NCI-H2171 (cell line): Measurements from ENCODE around the gene MPHOSPH9.

Source experiments
- DNase-seq: peaks from one replicate; lab custom pipeline; 2025; lab: John Stamatoyannopoulos, UW

The MPHOSPH9 gene

DNA sequence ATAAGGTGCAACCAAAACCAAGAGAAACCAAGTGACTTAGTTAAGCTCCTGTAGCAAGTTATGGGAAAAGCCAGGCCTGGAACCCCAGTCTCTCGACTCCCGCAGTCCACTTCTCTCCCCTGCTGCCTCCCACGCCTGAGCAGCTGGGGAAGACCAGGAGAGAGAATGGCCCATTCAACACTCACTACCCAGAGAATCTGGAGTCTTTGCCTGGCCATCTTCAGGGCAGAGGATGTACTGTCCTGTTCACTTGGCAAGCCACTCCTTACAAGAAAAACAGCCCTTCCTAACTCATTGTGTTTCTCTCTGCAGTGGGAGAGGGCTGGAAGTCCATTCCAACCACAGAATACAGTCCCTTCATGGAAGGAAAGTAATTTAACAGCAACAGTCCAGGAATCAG is 83.9 kb downstream of the MPHOSPH9 start:
- no peak for DNase-seq

DNA sequence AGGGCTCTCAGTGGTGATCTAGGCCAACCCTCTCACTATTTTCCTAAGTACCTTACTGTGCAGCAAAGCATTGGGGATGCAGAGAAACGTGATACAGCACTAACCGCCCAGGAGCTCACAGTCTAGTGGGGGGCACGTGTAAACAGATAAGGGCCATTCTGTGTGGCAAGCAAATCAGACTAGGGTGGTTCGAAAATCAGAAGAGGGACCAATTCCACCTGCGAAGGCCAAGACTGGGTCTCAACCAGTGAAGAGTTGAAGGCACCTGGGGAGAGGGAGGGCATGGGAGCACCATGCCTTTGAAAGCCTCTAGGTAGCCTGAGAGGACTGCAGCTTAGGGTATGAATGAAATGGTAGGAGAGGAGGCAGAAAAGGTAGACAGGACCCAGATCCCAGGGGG is 84.3 kb downstream of the MPHOSPH9 start:
- DNase-seq: no peak

DNA sequence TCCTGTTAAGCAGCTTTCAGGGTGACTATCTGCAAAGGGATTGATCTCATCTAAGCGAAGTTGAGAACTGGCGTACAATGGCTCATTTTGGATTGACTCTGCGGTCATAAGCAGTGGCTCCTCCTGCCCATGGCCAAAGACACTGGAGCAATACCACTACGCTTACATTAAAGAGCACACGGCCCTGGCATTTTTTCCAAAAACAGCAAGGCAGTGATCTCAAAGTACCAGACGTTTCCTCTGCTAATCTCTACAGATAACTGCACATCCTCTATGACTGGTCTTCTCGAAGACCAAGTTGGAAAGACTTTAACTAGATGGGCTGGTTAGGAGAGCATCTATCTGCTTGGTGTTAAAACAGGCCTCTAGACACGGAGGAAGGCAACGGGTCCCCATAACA is 84.7 kb downstream of the MPHOSPH9 start:
- DNase-seq: no peak

DNA sequence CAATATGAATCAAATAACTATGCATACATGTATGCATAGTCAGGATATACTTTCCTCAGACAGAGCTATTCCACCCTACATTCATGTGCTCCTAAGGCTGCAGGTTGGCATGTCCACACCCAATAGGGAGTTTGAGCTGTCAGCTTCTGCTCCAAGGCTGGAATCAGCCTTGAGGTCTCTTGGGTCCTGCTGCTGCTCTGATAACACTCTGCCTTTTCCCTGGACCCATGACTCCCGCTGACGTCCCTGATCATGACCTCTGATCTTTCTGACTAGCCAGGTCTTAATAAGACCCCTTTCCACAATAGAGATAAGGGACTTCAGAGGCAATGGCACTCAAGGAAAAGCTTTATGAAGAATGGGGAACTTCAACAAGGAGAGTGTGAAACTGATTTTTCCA is 87.7 kb downstream of the MPHOSPH9 start:
- no peak for DNase-seq

DNA sequence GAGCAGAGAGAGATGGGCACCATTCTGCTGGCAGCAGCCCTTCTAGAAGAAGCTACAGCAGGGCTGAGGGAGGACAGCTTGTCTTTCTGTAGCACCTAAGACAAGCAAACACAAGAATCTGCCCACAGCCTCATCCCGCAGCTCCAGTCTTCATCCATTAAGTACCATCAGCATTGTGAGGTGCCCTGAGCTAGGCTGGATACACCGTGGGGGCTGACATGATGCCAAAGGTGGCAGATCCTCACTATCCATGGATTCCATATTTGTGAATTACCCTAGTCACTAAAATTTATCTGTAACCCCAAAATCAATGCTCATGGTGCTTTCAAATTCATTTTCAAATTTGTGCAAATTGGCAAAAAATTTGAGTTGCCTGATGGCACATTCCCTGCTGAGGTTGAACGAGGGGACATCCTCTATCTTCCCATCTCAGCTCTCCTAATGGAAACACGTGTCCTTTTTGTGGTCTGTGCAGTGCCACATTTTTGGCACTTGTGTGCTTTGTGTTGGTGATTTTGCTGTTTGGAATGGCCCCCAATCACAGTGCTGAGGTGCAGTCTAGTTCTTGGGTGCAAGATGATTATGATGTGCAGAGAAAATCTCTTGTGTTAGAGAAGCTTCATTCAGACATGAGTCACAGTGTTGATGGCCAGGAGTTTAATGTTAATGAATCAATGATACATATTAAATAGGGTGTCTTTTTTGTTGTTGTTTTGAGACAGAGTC is 89.0 kb downstream of the MPHOSPH9 start:
- DNase-seq: no peak

DNA sequence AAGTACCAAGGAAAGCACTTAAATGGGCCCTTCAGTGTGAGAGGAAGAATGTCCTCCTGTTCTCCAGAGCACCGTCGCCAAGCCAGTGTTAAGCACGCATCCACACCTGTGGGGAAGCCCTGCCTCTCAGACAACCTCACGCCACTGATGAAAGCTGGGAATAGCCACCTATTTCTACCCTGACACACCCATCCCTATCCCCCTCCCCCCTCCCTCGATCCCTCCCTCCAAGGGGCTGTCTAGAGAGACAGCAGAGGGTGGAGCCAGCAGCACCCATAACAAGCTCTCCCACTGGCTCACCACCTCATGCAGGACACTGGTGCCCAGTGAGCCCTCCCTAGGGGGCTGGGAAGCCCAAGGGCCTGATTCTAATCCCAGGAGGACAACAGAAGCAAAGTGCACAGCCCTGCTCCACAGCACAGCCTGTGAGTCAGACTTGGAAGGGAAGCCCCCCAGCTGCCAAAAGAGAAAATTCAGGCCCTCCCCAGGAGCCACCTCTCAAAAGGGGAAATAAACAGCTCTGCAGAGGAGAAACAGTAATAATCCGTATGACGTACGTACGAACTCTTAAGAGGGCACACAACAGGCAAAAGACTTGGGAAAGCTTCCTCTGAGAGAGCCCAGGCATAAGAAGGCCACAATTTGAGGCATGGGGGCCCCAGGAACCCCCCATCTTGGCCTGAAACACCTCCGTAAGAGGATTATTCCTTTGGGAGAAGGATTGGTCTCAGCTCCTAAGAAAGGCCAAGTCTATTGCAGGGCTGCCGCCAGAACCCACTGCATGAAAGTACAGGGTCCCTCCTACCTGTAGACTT is 89.8 kb downstream of the MPHOSPH9 start:
- no peak for DNase-seq

DNA sequence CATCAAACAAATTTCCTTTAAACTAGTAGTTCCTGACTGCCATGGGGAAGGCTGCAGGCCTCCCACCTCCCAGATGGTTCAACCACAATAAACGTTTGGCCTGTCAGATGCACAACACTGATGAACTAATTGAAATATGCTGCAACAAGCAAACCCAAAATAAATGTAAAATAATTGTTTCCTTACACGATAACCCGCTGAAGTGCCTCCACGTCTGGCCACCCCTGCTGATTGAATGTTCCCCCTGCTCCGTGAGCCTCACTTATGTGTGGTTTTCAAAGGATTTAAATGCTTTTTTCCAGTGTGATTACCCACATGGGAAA is 90.5 kb downstream of the MPHOSPH9 start:
- no peak for DNase-seq

DNA sequence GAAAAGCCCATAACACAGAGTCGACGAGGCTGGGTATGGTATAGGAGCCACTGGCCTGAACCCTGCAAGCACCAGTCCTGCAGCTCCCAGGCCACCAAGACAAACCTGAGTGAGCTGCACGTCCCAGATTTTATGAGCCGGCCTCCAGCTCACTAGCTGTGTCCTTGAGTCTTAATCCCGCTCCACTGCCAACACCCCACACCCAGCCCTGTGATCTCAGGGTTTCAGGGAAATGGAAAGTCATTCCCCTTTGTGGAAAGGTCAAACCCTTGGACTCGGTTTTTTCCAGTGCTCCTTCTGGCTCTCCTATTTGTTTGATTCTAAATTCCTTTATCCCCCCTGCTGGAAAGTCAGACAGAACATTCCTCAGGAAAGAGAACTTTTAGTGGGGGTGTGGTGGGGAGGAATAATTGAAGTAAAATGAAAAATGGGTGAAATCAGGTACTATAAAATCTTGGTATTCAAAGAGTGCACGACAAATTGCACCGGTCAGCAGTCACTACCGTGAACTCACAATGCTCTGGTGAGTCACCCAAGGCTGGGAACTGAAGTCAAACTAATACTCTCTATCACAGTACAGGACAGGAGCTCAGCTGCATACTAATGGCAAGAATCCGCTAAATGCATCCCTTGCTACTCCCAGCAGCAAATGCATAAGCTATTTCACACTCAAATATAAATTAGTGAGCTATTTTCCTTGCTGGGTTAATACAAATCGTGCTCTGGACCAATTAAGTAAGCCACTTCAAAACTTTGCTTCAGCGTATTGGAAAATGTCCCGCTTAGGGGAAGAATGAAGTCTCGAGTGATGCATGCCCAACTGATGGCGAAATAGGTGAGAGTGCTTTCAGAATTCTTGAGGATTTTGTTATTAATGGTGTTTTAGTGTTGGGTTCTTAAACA is 91.1 kb downstream of the MPHOSPH9 start:
- no peak for DNase-seq

DNA sequence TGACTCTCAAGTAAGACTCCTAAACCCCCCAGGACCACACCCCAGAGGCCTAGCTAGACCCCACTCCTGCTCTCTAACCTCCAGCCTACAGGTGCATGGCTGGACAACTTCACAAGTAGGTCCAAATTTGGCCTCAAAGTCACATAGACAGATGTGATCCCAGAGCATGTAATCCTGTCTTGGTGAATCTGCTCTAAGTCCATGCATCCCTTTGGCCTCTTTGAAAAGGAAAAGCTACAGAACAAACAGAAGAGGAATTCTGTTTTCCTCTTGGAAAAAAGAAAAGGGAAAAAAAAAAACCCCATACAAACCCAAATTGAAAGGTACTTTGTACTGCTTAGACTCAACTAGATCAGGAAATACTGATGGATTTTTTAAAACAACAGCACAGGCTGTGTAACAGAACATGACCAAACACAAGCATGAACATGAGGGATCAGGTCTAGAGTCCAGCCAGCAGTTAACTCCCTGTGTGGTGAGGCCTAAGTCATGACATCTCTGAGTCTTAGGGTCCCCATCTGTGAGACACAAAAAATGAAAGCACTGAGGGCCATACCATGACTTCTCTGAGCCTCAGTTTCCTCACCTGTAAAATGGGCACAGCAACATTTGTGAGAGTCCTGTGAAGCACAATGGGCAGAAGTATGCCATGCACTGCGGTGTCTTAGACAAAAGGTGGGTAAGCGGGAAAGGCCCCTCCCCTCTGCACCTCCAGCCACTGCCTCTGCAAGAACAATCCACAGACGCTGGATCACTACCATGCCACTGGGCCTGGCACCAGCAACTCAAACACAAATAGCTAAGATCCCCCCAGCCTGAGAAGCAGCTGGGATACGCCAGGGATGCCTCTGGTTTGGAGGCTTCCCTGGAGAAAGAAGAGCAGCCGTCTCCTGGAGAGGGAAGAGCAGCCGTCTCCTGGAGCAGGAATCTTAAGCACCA is 92.0 kb downstream of the MPHOSPH9 start:
- DNase-seq: no peak

DNA sequence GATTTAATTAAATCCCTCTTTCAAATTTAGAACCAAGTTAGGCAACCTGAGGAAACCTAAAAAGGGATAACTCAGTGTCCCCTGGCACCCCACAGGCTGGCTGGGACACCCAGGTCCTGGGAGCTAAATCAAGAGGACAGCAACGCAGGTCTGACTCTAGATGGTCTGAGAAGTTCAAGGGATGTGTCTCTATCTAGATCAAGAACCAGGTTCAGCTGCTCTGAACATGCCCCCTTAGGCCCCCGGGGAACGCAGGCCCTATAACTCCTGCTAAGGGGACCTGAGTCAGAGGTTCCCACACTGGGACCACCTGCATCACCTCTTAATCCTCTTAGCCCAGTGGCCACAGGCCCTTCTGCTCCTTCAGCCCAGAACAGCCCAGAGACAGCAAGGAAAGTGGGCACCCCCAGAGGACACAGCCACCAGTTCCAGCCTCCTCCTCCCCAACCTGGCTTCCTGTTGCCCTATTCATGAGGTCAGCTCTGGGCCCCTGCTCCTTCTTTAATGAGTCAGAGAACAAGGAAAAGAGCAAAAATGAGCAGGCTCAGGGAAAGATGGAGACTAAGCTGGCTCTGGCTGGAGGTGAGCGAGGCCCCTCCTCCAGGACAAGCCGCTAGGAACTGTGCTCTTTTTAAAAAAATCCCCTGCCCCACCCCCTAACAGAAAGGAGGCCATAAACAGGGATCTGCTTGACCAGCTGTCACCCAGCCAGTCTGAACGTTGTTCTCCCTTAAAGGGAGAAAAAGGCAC is 92.8 kb downstream of the MPHOSPH9 start:
- DNase-seq: no peak

DNA sequence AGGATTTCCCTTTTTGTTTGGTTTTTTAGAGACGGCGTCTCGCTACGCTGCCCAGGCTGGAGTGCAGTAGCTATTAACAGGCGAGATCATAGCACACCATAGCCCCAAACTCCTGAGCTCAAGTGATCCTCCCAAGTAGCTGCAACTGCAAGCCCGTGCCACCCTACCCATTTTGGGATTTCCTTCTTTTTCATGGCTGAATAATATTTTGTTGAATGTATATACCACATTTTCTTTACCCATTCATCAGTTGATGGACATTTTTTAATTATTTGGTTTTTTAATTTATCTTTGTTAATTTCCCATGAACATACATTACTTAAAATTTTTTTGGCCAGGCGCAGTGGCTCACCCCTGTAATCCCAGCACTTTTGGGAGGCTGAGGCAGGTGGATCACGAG is 97.3 kb downstream of the MPHOSPH9 start:
- DNase-seq: no peak

DNA sequence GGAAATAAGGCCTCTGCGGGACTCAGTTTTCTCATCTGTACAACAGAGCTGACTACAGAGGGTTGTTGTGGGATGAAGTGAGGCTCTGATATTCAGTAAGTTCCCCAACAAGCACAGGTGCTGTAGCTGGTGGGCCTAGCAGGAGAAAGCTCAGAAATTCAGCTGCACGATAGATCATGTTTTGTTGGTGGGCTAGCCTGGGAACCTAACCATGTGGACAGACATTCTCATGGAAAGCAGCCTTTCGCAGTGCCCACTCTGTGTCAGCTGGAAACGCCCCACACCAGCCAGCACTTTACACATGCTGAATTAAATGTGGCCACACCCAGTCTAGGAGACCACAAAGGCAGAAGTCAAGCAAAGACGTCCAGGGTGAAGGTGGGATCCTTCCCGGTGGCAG is 98.1 kb downstream of the MPHOSPH9 start:
- DNase-seq: no peak

DNA sequence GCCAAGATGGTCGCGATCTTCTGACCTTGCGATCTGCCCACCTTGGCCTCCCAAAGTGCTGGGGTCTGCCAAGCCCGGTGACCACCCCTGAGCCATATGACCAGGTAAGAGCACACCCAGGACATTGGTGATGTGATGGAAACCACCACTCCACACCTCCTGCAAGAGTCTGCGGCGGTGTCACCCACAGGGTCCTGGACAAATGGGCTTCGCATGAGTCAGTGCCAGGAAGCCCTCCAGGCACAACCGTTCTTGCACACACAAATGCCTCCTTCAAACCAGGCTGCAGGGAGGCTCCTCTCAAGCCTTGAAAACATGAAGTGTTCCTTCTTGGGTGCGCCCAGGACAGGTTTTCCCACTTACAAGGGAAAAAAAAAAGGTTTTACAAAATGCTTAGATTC is 98.7 kb downstream of the MPHOSPH9 start:
- no peak for DNase-seq

DNA sequence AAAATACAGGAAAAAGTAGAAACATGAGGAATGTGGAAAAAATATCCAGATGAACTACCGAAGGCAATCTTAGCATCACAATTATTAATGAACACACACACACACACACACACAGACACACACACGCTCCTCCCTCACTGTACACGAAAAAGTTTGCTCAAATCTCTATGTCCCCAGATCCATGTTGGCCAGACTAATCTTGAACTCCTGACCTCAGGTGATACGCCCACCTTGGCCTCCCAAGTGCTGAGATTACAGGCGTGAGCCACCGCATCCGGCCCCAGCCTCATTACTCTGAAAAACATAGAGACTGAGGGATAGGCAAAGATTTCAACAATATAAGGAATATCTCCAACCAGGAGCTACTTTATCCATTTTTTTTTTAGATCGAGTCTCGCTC is 99.2 kb downstream of the MPHOSPH9 start:
- DNase-seq: no peak

DNA sequence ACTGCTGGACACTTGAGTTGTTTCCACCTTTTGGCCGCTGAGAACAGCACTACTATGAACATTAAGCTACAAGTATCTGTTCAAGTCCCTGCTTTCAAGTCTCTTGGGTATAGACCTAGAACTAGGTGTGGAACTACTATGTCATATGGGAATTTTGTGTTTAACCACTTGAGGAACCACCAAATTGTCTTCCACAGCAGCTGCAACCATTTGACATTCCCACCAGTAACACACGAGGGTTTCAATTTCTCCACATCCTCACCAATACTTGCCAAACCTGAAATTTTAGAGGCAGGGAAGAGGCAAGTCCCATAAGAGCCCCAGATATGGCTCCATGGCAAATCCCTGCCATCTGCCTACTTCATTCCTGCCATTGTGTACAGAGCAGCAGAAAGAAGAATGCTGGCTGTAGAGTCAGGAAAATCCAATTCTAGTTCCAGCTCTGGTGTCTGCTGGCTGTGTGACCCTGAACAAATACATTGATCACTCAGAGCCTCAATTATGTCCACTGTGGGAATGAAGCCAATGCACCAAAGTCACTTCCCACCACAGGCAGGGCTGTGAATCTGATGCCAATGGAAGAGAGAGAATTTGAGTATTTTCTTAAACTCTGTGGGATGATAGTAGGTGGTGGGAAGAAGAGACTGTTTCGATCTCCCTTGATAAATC is 99.9 kb downstream of the MPHOSPH9 start:
- no peak for DNase-seq

DNA sequence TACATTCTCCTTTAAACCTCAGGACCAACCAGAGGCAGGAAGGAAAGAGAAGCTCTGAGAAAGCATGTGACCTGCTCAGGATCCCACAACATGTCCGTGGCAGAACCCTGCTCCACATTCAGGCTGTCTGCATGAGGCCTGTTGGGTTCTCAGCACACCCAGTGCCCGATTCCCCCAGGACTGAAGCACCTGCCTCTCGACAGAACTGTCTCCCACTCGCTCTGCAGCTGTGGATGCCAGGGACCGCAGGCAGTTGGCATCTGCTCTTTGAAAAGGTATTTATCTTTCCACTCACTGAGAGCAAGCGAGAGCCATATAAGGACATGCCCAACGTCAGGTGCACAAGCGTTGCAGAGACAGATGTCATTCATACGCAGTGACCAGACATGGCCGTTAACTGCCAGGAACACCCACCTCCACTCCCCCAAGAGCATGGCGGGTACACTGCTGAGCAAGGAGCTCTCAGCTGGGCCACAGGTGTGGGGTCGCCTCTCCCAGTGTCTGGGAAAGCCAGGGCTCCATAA is 101.0 kb downstream of the MPHOSPH9 start:
- DNase-seq: peak; percentile 91

DNA sequence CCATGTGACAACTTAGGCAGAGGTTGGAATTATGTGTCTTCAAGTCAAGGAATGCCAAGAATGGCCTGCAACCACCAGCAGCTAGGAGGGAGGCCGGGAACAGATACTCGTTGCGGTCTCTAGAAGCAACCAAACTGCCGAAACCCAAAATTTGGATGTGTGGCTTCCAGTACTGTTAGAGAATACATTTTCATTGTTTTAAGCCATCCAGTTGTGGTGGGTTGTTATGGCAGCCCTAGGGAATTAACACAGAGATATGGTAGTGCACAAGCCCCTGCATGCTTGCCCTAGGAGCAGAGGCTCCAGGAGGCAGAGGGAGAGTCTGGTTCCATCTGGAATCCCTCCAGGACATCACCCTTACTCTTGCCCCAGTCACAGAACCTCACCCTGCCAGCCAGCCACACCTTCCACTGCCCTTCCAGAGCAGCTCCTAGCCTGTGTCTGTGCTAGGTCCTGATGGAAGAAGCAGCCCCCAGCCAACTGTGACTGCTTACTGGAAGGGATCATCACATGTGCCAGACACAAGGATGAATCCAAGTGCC is 101.6 kb downstream of the MPHOSPH9 start:
- DNase-seq: peak; percentile 42

DNA sequence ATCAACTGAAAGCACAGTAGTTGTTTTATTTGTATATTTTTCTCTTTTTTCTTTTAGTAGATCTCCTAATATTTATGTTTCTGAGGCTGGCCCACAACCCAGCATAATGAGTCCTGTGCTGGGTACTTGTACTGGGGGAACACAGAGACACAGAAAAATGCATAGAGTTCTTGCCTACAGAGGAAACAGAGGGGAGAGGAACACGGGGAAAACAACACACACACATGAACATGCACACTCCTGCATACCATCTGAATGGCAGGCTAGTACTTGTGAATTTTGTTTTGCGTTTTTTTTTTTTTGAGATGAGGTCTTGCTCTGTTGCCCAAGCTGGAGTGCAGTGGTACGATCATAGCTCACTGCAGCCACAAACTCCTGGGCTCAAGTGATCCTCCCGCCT is 103.3 kb downstream of the MPHOSPH9 start:
- DNase-seq: no peak

DNA sequence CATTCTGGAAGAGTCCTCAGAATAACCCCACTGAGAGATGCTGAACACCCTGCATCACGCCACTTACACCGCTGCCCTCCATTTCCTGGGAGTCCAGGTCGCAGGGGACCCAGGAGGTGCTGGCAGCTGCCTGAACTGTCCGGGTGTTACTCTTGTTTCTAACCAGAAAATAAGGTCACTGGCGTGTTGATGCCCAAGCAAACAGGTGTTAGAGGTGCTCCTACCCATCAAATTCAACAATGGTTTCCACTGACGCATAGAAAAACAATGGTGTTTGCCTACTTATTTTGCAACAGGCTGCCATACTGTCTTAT is 105.8 kb downstream of the MPHOSPH9 start:
- no peak for DNase-seq
